Activated CD8-positive, alpha-beta memory T cell treated with anti-CD3 and anti-CD28 coated beads, Interleukin-2, amount 50 U/mL, for 4 hours (primary cell): ENCODE results near the gene MYO3B.
"Not testable (repeated sequence)": the region's sequence is repeated elsewhere in the genome, so short reads cannot be mapped to it uniquely, and the experiment has no call there.

ENCODE experiments used
- DNase-seq: peaks from one replicate; pipeline ENCODE4 v3.0.0-alpha.2; 2020

Gene MYO3B

DNA sequence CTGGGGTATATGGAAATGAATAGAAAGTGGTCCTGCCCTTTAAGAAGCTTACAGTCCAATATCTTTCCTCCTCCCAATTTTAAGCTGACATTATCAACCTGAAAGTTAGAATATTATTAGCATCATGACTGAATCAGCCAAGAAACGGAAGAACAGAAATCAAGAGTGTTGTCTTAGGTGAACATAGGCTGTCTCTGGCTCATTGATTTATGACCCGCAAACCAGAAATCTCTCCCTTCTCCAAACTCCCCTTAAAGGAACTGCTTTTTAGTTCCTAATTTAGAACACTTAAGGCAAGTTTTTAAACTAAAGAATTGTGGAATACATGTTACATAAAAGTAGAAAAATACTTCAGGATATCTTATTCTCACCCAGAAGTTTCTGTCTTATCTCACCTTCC, 62.7 kb downstream of the MYO3B start:
- DNase-seq = no peak

DNA sequence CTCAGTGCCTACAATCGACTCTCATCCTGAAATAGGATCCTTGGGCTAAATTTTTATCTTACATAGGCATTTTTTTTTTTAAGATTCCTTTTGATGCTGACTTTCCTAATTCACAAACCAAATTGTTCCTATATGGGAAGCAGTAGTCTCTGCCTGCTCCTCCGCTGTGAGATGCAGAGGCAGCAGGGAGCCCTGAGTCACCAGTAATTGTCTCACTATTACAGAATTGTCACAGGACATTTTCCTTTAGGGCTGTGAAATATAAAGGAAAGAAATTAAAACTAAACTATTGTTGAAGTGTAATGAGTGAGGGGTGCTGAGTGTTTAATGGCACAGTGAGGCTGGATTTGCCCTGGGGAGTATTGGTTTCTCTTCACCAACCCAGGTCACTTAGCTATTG, 63.8 kb downstream of the MYO3B start:
- DNase-seq = no peak

DNA sequence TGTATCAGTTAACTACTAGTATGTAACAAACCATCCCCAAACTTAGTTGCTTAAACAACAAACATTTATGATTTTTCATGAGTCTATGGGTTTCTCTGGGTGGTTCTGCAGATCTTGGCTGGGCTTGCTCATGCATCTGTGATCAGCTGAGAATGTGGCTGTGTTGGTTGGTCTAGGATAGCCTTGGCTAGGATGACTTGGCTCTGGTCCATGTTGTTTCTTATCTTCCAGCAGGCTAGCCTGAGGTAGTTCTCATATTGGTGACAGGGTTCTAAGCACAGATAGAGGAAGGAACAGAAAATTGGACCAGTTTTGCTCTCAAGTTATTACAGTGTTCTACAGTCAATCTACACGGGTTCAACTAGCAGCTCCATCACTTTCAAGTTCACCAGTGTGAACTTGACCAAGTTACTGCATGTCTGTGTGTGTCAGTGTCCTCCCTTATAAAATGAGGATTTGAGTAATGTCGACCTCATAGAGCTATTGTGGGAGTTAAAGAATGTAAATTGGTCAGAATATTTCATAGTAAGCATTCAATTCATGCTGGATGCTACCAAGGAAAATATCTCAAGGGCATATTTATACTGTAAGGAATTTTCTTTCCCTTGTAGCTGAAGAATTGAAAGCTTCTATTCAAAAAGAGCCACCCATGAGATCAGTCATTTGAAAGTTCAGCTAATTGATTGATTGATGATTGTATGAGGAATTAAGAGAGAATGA, 65.3 kb downstream of the MYO3B start:
- no peak for DNase-seq

DNA sequence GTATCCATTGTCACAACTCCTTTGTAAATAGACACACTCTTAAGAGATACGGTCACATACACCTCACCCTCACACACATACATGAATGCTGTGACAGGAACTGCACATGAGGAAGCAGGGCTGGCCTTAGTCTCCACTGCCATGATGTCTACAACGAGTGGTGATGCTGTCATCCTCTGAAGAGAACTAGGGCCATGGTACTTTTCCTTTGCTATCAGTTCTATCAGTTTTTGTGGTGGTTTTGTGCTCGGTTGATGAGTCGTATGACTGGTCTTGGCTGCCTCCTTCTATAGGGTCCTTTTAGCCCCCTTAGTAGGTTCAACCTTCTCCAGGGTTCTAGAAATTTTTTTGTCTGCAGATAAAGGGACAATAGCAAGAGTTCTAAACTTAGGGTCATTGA, 66.0 kb downstream of the MYO3B start:
- no peak for DNase-seq

DNA sequence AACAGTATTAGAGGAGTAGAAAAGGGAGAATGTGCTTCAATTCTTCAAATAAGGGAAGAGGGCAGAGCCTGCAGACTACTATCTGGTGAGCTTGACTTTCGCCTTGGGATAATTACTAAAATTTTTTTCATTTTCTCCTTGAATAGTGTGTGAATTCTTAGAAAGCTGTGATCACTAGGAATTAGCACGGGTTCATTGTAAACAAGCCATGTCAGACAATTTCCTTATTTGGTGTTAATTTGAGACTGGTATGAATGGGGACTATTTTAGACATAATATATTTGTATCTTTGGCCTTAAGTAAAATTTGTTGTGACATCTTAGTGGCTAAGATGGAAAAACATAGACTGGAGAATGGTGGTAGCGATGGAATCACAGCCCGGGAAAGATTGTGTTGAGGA, 66.6 kb downstream of the MYO3B start:
- DNase-seq = no peak

DNA sequence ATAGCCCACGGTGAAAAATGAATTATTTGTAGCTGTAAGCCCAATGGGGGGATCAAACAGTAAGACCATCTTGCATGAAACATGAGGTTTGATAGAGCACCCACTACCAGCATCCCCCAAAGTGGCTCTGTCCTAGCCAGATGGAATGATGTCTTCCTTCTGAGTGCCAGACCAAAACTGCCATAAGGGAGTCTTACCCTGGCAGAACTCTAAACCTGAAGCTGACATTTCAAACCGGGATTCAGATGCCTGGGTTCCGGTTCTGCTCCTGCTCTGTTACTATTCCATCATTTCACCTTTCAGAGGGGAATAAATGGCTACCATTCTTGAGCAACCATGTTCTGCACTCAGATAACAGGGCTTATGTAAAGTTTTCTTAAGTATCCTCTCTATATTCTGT, 67.4 kb downstream of the MYO3B start:
- no peak for DNase-seq

DNA sequence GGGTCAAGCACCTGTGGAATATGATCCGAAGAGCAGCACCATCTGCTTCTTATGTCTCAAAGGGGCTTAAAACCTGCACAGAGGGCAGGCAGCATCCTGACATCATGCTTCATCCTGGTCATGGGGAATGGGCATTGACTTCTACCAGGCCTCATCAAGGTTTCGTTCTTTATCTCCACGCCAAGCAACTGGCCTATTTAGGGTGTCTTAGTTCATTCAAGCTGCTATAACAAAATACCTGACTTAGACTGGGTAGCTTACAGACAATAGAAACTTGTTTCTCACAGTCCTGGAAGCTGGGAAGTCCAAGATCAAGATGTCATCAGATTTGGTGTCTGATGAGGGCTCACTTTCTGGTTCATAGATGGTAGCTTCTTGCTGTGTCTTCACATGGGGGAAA, 69.4 kb downstream of the MYO3B start:
- DNase-seq = no peak

DNA sequence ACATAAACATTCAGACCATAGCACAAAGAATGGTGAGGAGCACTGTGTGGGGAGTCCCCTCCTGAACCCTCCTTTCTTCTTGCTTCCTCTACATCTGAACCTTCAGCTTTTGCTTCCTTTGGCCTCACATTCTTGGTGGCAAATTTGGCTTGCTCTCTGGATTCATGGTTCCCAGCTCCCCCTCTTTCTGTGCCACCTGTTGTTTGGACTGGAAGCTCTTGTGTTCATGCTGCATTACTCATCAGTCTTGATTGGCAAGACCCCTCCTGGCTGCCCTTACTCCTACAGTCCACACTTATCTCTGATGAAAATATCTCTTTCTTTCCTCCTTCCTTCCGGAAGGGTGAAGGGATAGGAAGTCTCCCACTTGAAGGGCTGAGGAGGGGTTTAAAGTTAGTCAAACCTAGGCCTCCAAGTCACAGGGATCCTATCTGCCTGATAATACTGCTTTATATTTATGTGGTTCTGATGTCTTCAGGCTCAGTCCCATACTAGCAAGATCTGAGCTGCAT, 70.0 kb downstream of the MYO3B start:
- DNase-seq = no peak

DNA sequence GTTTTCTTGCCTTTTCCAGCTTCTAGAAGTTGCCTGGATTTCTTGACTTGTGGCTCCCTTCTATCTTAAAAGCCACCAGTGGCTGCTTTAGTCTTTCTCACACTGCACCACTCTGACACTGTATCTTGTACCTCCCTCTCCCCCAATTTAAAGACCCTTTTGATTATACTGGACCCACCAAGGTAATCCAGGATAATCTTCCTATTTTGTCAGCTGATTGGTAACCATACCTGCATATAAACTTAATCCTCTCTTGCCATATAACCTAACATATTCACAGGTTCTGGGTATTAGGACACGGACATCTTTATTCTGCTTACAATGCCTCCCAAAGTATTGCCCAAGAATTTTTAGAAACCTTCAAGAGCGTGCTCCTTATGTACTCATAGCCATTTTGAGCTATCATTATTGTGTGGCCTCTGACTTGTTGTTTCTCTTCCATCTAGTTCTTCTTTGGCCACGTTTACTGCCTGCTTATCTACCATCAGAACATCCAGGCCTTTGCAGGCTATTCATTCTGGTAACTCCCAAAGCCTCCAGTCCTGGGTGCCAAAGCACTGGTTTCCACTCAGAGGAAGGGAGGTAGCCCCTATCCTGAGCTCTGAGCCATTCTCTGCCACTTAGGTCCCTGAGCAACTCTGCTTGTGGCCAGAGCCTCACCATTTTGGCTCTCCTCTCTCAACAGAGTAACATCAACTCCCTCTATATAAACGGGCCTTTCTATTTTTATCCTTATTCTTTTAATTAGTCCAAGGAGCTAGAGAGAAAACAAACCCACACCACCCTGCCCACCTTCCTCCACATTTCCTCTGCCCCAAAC, 70.8 kb downstream of the MYO3B start:
- no peak for DNase-seq

DNA sequence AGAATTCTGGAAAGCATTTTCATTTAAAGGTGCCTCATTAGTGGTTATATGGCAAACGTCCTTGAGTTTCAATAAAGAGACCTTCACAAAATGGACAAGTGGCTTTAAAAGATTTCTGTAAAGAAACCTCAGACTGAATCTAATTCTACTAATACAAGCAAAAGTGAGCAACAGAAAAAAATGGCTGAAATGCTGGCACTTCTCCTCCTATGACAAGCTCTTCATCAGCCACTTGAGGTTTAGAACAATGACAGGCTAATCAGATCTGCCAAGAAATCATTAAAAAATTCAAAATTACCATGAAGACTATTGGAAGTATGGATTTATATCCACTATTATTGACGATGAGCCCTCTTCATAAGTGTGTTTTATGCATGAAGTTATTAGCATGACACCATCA, 71.8 kb downstream of the MYO3B start:
- DNase-seq = no peak

DNA sequence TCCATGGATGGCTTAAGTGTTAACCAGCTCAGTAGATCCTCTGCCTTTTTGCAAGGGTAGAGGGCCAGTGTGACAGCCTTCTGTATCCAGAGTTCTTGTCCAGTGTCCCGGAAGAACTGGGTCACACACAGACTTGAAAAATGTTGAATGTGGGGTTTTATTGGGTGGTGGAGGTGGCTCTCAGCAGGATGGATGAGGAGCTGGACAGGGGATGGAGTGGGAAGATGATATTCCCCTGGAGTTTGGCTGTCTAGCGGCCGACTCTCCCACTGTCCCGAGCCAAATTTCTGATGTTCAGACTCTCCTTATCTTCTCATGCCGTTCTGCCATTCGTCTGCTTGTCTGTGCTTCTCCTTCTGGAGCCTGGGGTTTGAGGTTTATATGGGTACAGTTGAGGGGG, 72.6 kb downstream of the MYO3B start:
- no peak for DNase-seq

DNA sequence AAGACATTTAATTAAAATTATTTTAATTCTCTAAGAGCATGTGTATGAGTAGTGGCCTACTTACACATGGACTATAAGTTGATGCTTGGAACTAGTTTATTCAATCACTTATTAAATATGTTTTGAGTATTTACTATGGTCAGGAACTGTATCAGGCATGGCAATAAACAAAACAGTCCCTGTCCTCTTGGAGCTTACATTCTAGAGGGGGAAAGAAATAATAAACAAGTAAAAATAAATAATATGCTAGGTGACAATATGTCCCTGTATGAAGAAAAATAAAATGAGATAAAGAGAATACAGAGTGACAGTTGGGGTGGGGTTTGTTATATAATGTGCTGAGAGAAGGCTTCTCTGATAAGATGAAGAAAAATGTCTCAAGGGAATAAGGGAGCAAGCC, 74.5 kb downstream of the MYO3B start:
- no peak for DNase-seq

DNA sequence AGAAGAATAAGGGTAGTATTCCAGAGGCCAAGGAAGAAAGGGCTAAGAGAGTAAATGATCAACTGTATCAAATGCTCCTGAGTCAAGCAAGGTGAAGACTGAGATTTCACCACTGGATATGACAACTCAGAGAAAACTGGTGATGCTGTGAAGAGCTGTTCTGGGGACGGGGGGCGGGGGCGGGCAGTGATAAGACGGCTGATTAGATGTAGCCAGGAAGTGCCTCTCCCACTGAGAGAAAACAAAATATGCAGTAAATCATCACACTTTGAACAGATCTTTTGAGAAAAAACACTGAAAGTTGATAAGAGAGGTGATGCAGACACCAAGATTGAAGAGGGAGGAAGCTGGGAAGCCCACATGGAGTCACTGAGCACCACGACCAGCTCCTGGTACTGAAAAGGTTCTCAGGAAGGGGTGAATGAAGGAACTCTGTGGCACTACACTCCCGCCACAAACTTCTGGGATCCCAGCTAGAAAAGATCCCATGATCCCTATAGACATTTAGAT, 75.8 kb downstream of the MYO3B start:
- no peak for DNase-seq

DNA sequence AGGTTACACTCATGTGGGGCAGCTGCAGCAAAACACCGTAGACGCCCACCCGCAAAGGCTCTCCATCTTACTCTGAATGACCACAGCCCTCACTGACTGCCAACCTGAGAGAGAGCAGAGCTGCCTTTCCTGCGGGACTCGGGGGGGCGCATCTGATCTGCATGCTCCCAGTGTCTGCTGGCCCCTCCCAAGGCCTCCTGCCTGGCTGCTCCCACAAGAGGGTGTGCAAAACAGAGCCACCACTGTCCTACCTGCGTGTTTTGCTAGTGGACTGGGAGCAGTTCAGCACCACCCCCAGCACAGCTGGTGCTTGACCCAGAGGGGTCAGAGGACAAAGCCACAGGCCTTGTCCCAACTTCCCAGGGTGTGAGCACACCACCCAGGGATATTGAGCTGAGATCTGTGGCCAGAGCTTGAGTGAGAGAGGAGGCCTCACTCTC, 76.4 kb downstream of the MYO3B start:
- DNase-seq = no peak

DNA sequence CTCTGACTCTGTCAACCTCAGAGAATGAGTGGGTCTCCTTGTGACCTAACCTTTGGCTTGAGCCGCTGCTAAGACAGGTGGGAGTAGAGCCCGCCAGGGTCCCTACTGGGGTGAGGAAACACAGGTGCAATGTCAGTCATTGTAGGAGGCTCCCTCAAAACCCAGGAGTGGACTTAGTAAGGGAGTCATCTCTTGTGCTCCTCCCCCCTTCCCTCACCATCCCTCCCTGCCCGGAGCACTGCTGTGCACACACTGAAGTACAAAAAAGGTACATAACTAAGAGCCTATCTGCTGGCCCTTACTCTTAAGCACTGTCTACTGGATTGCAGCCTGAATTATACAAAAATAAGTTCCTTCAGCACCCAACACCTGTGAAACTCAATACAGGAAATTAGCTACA, 77.2 kb downstream of the MYO3B start:
- no peak for DNase-seq

DNA sequence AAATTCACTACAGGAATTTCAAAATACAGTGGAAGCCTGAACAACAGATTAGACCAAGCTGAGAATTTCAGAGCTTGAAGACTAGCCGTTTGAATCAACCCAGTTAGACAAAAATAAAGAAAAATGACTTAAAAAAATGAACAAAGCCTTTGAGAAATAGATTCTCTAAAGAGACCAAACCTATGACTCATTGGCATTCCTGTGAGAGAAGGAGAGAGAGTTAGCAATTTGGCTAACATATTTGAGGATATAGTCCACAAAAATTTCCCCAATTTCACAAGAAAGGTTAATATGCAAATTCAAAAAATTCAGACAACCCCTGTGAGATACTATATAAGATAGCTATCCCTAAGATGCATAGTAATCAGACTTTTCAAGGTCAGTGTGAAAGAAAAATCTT, 78.0 kb downstream of the MYO3B start:
- no peak for DNase-seq

DNA sequence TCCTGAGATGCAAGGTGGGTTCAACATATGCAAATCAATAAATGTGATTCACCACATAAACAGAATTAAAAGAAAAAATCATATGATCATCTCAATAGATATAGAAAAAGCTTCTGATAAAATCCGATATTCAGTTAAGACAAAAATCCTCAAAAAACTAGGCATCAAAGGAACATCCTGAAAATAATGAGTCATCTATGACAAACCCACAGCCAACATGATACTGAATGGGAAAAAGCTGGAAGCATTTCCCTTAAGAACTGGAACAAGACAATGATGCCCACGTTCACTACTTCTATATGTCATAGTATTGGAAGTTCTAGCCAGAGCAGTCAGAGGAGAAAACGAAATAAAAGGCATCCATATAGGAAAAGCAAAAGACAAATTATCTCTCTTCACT, 80.4 kb downstream of the MYO3B start:
- DNase-seq = no peak

DNA sequence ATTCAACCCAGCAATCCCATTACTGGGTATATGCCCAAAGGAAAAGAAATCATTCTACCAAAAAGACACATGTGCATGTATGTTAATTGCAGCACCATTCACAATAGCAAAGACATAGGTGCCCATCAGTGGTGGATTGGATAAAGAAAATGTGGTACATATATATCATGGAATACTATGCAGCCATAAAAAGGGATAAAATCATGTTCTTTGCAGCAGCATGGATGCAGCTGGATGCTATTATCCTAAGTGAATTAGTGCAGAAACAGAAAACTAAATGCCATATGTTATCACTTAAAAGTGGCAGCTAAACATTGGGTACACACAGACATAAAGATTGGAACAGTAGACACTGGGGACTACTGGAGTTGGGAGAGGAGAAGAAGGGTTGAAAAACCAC, 82.2 kb downstream of the MYO3B start:
- no peak for DNase-seq

DNA sequence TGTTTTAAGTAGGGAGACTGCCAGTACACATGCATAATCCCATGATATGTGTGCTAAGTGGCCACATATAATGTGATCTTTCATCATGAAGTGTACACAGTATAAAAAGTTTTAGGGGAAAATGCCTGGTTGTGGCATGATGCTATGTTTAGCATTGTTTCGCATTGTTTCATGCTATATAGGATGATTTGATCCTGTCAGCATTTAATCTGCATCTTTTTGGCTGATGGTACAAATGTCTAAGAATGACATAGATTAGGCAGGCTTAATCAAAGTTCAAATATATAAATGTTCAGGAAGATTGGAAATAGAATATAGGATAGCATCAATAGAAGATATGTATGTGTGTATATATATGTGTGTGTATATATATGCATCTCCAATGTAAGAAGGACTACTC, 83.6 kb downstream of the MYO3B start:
- no peak for DNase-seq

DNA sequence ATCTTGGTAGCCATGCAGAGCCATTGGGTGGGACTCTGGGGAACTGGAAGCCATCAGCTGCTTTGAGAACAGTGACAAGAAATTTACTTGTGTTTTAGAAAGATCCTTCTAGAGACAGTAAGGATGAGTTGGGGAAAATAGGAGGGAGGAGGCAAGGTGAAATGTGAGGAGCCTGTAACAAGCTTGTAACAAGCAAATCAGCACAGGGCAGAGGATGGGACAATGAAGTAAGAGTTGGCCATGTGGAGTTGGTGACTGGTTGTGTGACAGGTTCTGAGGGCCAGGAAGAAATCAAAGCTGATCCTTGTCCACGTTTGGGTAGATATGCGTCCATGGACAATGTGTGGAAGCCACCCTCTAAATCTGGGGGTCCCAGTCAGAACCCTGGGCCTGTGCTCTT, 84.4 kb downstream of the MYO3B start:
- no peak for DNase-seq

DNA sequence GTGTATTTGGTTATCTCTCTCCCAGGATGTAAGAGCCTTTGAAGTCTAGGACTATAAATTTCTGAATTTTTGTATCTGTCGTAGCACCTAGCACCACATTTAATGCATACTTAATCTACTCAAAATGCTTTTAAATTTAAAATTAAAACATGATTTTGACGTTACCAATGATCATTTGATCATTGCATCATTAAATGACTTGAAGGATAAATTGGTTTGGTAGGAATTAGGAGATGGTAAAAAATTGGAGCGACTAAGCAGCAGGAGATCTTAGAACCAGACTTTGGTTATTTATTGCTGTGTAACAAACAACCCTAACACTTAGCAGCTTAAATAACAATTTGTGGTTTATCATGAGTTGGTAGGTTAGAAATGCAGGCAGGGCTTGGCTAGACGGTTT, 84.9 kb downstream of the MYO3B start:
- no peak for DNase-seq

DNA sequence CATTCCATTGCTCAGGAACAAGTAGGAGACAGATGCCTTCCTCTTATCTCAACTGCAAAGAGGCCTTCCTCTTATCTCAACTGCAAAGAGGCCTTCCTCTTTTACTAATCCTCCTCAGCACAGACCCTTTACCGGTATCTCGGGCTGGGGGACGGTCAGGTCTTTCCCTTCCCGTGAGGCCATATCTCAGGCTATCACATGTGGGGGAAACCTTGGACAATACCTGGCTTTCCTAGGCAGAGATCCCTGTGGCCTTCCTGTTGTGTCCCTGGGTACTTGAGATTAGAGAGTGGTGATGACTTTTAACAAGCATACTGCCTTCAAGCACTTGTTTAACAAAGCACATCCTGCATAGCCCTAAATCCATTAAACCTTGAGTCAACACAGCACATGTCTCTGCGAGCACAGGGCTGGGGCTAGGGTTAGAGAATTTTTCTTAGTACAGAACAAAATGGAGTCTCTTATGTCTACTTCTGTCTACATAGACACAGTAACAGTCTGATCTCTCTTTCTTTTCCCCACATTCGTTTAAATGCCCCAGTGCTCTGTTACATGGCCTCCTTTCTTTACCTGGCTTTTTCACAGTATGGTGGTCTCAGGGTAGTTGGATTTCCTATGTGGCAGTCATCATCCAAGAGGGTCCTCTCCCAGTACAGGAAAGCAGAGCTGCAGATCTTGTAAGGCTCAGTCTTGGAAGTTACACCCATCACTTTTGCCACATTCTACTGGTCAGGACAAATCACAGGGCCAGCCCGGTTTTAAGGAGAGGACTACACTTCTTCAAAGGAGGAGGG, 86.0 kb downstream of the MYO3B start:
- not testable (repeated sequence) for DNase-seq

DNA sequence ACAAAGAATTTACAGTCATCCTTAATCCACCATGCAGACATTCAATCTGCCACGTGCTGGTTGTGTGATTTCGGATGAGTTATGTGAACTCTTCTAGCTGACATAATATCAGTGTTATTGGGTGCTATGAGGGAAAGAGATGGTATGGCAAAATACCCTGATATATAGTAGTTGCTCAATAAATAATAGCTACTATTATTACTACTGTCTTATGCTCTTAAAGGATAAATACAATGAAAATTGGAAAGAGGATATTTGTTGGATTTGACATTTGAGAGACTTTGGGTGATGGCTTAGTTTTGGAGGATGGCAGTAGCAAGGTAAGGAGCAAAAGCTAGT, 86.5 kb downstream of the MYO3B start:
- no peak for DNase-seq

DNA sequence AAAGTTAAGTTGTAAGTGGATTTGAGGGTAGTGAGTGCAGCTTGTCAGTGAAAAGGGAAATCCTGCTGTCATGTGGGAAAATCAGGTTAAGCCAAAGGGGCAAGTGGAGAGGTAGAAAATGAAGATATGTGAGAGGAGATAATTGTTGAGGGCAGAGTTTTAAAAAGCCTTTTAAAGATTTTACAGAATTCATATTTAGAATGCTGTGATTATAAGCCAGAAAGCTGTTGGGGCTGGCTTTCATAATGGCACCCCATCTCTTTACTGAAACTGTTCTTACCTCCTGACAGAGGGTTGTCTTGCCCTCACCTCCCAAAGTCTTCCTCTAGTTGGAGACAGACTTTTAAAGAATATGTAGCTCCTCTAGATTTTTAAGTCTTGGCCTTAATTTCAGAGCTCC, 86.9 kb downstream of the MYO3B start:
- no peak for DNase-seq
